Panc1 (cell line): ENCODE measurements around the gene ANAPC15.

Experiments
- CTCF ChIP-seq: fragments of 450-650 bp; IDR thresholded peaks from 2 replicates; pipeline ENCODE4 v1.5.1; 2017; ENCODE audit warnings: mild to moderate bottlenecking
- TCF7L2 ChIP-seq: IDR thresholded peaks from 2 replicates; pipeline ENCODE4 v1.6.1; 2011; ENCODE audit warnings: mild to moderate bottlenecking, low read depth, low read length, inconsistent platforms

DNA sequence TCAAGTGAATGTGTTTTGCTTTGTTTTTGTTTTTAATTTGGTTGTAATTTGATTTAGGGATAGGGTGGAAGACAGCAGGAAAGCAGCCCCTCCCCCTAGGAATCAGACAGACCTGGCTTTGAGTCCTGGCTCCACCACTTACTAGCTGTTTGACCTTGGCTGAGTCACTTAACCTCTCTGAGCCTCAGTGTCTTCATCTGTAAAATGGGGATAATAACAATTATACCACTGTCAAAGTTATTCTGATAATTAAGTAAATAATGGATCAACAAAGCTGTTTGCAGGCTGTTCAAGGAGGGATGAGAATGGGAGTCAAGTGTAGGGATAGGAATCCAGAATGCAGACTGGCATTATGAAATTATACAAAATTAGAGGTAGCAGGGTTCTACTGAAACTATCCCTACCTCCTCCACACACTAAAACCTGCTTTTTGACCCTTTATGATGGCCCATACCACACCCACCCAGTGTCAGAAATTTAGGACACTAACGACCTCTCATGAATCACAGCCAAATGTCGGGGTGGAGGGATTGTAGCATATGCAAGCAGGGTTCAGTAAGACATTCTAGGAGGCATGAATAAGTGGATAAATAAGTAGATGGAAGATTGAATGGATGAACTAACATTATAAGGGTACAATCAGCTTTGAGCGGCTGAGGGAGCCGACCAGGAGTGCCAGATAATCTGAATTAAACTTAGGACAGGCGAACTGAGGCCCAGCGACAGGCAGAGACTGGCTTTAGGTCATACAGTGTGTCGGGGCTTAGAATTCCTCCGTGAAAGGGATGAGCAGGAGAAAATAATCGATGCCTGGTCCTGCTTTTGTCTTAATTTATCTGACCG, 974 bp downstream of the ANAPC15 start:
- TF ChIP-seq CTCF: no peak
- TF ChIP-seq TCF7L2: no peak
